HG03520 (cell line): ENCODE data around the gene STX12.

Experiments
- ATAC-seq: cut with Tn5 transposase; IDR thresholded peaks from one replicate; pipeline ENCODE4 v1.9.1; 2021; ENCODE audit warnings: mild to moderate bottlenecking, moderate library complexity; ENCODE audit not compliant: unreplicated experiment

STX12 gene

GRCh38 chr1:27772932-27773825 lies at the start of gene STX12:
Gene STX12 (plus strand): TSS chr1:27773219. CDS start chr1:27773308, 89 bp downstream.
- peak; percentile 96 for ATAC-seq

DNA sequence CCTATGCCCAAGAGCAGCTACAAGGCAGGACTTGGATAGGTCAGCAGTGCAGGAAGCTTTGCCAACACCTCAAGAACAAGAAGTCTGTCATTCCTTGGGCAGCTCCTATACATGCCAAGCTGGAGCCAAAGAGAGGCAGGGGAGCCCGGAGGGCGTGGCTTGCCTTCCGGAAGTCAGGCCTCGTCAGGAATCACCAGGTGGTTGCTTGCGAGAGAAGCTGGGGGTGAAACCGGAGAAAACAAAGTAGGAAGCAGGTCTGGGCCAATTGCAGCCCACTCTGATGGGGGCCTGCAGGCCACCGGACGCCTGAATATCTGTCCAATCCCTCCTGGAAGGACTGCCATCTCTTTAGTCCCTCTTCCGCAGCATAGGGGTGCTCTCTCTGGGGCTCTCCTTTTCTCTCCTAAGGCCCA lies 48.1 kb upstream of the STX12 start:
- ATAC-seq = no peak

GRCh38 chr1:27725374-27726172 lies 47.4 kb upstream of the STX12 start, which contains the start of gene FAM76A:
Gene FAM76A (plus strand): TSS chr1:27725961. CDS start chr1:27726081, 120 bp downstream.
- peak; percentile 89 for ATAC-seq

DNA sequence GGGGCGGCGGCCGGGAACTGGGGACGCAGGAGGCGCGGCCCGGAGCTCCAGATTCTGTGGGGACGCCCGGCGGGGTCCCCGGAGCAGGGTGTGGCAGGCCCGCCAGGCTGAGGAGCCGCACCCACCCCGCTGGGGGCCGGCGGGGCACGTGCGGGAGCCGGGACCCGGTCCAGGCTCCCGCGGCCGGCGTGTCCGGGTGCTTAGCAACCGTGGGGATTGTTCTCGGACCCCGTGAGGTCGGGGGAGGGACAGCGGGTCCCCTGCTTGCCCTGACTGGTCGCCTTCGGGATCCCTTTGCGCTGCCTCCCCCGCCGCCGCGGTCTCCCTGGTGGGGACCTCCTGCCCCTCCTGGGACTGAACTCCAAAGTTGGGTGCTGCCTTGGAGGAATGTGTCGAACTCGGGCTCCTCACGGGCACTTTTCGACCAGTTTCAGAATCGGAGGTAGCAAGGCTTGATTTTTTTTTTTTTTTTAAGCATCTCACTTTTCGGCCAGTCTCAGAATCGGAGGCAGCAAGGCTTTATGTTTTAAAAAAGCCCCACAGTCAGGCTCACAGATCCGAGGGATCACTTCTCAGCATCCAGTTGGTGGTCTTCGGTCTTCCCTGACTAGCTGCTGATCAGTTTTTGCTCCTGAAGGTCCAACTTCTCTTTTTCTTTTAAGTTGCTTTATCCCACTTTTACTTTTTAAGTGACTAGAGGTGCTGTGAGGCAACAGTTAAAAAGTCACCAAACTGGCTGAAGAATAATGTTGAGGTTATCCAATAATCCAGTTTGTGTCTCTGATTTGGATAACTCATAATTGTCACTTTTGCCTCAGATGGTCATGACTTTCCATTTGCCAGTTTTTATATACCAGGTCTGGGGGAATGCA lies 46.6 kb upstream of the STX12 start:
- peak; percentile 29 for ATAC-seq

DNA sequence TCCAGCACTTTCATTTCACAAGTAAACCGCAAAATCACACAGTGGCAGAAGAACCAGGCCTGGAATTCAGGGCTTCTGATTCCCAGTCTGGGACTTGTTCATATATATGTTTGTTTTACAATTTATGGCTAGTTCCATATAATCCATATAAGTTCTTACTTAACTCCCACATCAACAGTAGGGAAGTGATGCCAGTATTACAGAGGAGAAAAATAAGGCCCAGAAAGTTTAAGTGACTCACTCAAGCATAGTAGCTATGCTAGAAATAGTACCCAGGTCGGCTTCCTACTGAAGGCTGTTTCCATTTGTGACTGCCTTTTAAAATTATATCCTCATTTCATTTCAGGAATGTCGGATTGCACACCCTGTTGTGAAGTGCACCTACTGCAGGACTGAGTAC lies 45.9 kb upstream of the STX12 start:
- no peak for ATAC-seq

DNA sequence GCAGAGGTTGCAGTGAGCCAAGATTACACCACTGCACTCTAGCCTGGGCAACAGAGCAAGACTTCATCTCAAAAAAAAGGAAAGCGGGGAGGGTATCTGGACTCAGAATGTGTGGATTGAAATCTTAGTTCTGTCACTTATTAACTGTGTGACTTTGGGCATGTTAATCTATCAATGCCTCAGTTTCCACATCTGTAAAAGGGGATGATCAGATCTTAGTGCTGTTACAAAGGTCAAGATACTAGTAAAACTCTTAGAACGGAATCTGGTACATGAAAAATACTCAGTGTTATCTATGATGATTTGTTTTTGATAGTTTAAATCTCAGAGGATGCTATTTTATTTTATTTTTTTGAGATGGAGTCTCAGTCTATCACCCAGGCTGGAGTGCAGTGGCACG lies 36.8 kb upstream of the STX12 start:
- ATAC-seq = no peak

DNA sequence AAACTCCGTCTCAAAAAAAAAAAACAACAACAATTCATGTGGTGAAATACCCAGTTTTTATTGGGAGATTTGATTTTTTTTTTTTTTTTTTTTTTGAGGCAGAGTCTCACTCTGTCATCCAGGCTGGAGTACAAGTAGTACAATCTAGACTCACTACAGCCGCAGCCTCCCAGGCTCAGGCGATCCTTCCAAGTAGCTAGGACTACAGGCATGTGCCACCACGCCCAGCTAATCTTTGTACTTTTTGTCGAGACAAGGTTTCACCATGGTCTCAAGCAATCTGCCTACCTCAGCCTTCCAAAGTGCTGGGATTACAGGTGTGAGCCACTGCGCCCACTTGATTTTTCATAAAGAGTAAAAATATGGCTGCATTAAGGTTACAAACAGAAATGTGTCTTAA lies 31.9 kb upstream of the STX12 start:
- no peak for ATAC-seq

DNA sequence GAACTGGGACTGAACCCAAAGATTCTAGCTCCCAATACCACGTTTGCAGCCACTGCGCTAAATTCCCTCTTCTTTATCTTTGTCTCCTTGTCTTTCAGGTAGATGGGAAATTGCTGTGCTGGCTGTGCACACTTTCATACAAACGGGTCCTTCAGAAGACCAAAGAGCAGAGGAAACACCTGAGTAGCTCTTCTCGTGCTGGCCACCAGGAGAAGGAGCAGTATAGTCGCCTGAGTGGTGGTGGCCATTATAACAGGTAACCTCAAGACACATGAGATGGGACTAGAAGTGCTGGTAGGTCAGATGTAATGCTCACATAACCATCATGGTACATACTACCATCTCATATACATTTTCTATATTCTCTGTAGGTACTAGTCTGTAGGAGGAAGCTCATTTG lies 28.5 kb upstream of the STX12 start:
- ATAC-seq = no peak

DNA sequence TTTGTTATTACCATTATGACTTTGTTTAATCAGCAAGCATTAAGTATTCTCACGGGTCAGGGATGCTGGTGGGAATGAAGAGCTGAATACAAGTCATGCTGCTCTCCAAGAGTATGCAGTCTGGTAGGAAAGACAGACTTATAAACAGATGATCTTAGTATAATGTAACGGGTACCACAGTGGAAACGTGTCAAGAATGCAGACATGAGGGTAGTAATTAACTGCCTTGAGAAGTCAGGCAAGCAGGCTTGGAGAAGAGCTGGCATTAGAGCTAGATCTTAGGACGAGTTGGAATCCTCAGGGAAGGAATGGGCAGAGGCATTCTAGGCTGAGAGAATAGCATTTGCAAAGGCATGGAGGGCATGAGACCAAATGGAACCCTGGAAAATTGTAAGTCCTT lies 27.6 kb upstream of the STX12 start:
- no peak for ATAC-seq

DNA sequence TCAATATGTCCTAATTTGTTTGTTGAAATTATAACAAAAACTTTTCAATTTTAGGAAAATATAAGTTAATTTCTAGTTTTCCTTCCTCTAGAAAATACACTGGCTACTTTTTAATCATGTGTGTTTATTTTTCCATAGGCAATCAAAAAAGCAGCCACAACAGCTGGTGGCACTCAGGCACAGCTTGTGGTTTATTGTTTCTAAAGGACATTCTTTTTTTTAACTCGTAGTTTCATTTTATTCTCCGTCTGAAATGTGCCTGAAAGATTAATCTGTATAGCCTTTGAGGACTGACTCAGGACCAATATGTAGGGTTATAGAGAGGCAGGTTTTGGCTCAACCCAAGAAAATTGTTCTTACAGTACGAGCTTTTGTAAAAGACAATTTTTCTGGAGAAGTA lies 20.7 kb upstream of the STX12 start:
- no peak for ATAC-seq

GRCh38 chr1:27755286-27755685 lies 17.7 kb upstream of the STX12 start:
- no peak for ATAC-seq

DNA sequence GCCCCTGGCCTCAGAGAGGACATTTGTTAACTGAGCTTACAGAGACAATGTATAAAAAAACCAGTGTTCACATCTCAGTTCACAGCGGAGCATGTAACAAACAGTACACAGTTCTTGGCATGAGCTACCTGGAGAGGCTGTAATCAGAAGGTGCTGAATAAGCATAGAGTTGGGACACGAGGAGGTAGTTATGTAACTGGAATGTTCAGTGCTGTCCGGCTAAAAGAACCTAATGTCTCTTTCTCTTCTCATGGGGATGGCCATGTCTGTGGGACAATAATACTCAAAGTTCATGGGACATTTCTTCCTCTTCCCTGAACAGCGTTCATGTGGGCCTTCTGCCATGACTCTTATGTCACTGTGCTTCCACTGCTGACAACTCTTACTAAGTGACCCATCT lies 17.2 kb upstream of the STX12 start:
- no peak for ATAC-seq

GRCh38 chr1:27759236-27759635 lies 13.8 kb upstream of the STX12 start:
- no peak for ATAC-seq

DNA sequence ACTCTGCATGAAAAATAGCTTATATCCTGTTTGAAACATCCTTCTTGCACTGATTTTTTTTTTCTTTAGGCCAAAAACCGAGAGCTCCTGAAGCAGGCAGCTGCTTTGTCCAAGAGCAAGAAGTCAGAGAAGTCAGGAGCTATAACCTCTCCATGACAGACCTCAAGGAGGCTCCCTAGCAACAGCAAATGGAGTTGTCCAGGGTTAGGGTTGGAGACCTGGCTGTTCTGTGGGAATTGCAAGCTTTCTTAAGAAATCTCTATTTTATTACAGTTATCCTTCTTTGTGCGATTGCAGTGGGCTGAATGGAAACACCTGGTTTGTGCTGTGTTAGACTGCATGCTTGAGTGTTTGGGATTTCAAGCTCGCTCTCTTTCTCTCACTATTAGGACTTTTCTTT lies 12.6 kb upstream of the STX12 start:
- ATAC-seq = no peak

- ATAC-seq = no peak
These were observed 11.0 kb upstream of the STX12 start for GRCh38 chr1:27762033-27762432.

DNA sequence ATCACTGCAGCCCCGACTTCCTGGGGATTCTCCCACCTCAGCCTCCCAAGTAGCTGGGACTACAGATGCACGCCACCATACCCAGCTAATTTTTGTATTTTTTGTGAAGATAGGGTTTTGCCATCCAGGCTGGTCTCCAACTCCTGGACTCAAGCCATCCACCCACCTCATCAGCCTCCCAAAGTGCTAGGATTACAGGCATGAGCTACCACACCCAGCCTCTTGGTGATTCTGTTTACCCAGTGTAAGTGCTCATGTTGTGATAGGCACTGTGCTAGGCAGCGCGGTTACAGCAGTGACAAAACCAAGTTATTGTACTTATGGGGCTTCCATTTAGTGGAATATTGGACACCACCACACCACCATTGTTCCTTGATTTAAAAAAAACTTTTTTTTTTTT lies 9.7 kb upstream of the STX12 start:
- ATAC-seq = no peak

- no peak for ATAC-seq
These were observed 2.7 kb upstream of the STX12 start for GRCh38 chr1:27770293-27770830.

- no peak for ATAC-seq
These were observed 735 bp upstream of the STX12 start for GRCh38 chr1:27772036-27772931.

- ATAC-seq = no peak
These were observed 917 bp downstream of the STX12 start for GRCh38 chr1:27773826-27774445.
